Colonic mucosa (tissue), 4 donors: Measurements from ENCODE around the gene TAB2. TPM values are rescaled to one million over a fixed set of nuclear protein-coding genes. Genes with fewer than 3 reads are reported as not detected.
"Not testable (repeated sequence)": the region's sequence is repeated elsewhere in the genome, so short reads cannot be mapped to it uniquely, and the experiment has no call there.

Experiments used
- DNase-seq: peaks from one replicate; pipeline ENCODE4 v3.0.0-alpha.2; 2020
- H3K27ac ChIP-seq: fragments of 200-600 bp; one replicate; pipeline ENCODE4 v1.8.0; 2021
- H3K27me3 ChIP-seq: fragments of 200-600 bp; one replicate; pipeline ENCODE4 v1.8.0; 2021
- H3K36me3 ChIP-seq: fragments of 200-600 bp; one replicate; pipeline ENCODE4 v1.8.0; 2021
- H3K4me1 ChIP-seq: fragments of 200-600 bp; one replicate; pipeline ENCODE4 v1.8.0; 2021; ENCODE audit warnings: mild to moderate bottlenecking
- H3K4me3 ChIP-seq: fragments of 200-600 bp; one replicate; pipeline ENCODE4 v1.8.0; 2021
- H3K9ac ChIP-seq, 2 donors: one replicate each; pipeline ENCODE4 v1.7.0; 2013; ENCODE audit warnings: control low read depth in 2 of 2, low read depth in 2 of 2, low read length in 2 of 2
- H3K9me3 ChIP-seq: fragments of 200-600 bp; one replicate; pipeline ENCODE4 v1.8.0; 2021
- intact Hi-C: fragments of 100-400 bp; cut with DNase I; formaldehyde crosslinking; loops from one replicate; pipeline ENCODE4 v1.14.1; 2022
- total RNA-seq, 2 donors: library from RNA; stranded (reverse); fragmentation: NEBNext Ultra II Directional in 1 of 2; extraction: Animal tissue kit (Norgen Biotek cat#: 25700) in 1 of 2; gene quantifications; one replicate each; pipeline ENCODE4 v1.2.1, GENCODE V29; 2021
- TF ChIP-seq, protein P1 (sequence below): fragments of 200-600 bp; IDR thresholded peaks from one replicate; pipeline ENCODE4 v1.8.0; 2022; ENCODE audit warnings: antibody characterized with exemption, mild to moderate bottlenecking
- donor health status: healthy.
- donor health status: DM: no; HTN: no; CAD: no.
- donor health status: DM: no; HTN: no; CAD: no.

Gene TAB2
- total RNA-seq, 2 donors from 2014 or later, result 36.7 to 81.3 TPM

DNA sequence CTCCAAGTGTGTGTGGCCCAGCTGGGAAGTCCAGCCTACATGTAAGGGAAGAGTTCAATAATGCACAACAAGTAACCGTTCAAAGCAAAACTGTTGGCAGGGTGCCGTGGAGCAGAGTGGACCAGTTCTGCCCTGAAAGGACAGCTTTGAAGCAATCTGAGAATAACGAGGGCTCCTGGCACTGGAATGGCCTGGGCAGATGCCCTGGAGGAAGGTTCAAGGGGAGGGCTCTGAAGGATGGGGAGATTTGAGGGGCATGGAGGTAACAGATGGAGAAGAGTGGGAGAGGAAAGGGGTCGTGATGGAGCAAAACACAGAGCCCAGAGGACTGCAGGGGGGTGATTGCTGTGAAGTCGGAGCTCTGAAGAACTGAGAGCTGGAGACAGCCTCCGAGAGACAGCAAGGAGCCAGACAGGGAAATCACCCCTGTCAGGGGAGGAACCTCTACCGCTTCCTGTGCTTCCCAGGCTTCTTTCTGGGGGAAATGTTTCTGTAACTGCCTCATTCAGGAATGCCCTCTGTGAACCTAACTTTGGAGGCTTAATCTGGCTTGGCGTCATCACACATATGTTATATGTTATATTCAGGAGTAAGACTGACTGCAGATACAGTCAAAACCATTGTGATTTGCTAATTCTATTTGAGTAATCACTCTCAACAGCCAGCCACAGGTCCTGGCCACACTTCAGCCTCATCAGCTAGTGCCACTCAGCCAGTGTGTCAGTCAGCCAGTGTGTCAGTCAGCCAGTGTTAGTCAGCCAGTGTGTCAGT, 126.1 kb downstream of the TAB2 start:
- Histone ChIP-seq H3K9me3 (no peaks in the 10 kb centered on the region), H3K4me3 (no peak overlapping the region), H3K27me3 (no peaks in the 10 kb centered on the region), H3K9ac (no peak overlapping the region), H3K4me1 (no peaks in the 10 kb centered on the region), H3K27ac (no peak overlapping the region), H3K36me3 (no peaks in the 10 kb centered on the region)
- intact Hi-C loops, result no loop called here
- DNase-seq, result no peak
- TF ChIP-seq, protein P1, sequence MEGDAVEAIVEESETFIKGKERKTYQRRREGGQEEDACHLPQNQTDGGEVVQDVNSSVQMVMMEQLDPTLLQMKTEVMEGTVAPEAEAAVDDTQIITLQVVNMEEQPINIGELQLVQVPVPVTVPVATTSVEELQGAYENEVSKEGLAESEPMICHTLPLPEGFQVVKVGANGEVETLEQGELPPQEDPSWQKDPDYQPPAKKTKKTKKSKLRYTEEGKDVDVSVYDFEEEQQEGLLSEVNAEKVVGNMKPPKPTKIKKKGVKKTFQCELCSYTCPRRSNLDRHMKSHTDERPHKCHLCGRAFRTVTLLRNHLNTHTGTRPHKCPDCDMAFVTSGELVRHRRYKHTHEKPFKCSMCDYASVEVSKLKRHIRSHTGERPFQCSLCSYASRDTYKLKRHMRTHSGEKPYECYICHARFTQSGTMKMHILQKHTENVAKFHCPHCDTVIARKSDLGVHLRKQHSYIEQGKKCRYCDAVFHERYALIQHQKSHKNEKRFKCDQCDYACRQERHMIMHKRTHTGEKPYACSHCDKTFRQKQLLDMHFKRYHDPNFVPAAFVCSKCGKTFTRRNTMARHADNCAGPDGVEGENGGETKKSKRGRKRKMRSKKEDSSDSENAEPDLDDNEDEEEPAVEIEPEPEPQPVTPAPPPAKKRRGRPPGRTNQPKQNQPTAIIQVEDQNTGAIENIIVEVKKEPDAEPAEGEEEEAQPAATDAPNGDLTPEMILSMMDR, result no peak

DNA sequence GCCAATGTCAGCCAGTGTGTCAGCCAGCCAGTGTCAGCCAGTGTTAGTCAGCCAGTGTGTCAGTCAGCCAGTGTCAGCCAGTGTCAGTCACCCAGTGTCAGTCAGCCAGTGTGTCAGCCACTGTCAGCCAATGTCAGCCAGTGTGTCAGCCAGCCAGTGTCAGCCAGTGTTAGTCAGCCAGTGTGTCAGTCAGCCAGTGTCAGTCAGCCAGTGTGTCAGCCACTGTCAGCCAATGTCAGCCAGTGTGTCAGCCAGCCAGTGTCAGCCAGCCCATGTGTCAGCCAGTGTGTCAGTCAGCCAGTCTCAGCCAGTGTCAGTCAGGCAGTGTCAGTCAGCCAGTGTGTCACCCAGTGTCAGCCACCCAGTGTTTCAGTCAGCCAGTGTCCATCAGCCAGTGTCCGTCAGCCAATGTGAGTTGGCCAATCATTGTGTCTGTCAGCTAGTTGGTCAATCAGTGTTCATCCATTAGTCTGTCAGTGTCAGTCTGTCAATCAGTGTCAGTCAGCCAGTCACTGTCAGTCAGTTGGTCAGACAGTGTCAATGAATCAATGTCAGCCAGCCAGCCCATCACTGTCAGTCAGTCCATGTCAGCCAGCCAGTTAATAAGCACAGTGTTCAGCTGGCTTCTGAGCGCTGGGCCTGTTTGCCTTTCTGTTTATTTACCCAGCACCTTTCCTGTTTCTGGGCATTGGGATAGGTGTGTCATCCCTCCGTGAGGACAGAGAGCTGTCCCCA, 127.0 kb downstream of the TAB2 start:
- intact Hi-C loops, H3K27ac ChIP-seq, H3K9me3 ChIP-seq, DNase-seq, H3K36me3 ChIP-seq, H3K27me3 ChIP-seq, H3K4me1 ChIP-seq, H3K4me3 ChIP-seq, H3K9ac ChIP-seq: not testable (repeated sequence)

DNA sequence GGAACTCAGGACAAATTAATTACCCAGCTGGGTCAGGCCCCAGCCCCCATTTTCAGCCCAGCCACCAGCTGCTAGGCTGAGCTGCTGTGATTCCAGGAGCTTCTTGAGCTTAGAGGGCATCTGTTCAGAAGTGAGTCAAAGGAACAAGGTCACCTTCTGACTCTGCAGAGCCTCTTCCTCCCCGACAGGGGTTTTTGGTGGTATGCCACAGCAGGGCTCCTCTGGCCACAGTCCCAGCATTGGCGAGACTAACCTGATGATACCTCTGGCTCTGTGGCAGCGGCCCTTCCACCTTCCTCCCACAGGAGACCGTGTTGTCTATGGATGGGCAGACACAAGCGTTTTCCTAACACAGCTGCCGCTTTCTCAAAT, 127.6 kb downstream of the TAB2 start:
- intact Hi-C loops, result no loop called here
- TF ChIP-seq, protein P1, result no peak
- no peak overlapping the region for H3K27ac ChIP-seq
- H3K9ac ChIP-seq, result no peak overlapping the region
- peaks cover 1% of the 10 kb centered on the region for H3K4me1 ChIP-seq
- H3K27me3 ChIP-seq, result no peaks in the 10 kb centered on the region
- no peaks in the 10 kb centered on the region for H3K36me3 ChIP-seq
- no peaks in the 10 kb centered on the region for H3K9me3 ChIP-seq
- DNase-seq, result no peak
- H3K4me3 ChIP-seq, result no peak overlapping the region

DNA sequence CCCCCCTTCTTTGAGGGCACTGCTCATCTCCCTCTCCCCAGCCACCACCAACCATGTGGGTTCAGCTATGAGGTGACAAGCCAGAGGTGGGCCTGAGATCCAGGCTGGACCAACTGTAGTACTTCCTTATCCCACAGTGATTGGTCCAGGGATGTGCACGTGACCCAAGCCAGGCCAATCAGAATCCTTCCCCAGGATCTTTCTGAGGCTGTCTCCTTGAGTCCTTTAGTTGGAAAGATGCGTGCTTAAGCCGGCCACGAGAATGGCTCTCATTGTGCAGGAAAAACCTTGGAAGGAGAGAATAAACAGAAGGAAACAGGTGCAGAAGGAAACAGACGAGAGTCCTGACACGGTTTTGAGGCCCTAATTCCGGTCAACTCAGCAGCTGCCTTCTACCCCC, 128.1 kb downstream of the TAB2 start:
- no peaks in the 10 kb centered on the region for H3K36me3 ChIP-seq
- H3K4me1 ChIP-seq, result peaks cover 6% of the 10 kb centered on the region
- H3K27ac ChIP-seq, result no peak overlapping the region
- no peaks in the 10 kb centered on the region for H3K9me3 ChIP-seq
- intact Hi-C loops, result no loop called here
- H3K4me3 ChIP-seq, result no peak overlapping the region
- no peak overlapping the region for H3K9ac ChIP-seq
- TF ChIP-seq, protein P1, result no peak
- no peaks in the 10 kb centered on the region for H3K27me3 ChIP-seq
- no peak for DNase-seq

DNA sequence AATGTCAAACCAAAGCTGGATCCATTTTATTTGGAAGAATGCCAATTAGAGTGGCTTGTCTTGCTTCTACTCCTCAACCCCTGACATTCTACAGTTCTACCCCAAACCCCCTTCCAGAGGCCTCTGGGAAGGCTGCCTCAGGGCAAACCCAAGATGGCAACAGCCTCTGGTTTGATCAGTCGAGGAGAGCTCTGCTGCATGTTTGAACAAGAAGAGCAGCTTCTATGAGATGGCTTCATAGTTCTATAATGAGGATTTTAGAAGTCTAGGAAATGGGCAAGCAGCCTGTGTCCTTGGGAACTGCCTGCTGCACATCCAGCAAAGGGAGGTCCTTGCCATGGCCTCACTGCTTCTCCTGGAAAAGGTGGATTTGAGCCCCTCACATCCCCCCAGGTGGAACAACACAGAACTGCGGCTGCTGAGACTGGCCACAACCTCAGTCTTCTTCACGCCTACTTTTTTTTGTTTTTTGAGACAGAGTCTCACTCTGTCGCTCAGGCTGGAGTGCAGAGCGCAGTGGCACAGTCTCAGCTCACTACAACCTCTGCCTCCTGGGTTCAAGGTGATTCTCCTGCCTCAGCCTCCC, 129.4 kb downstream of the TAB2 start:
- Histone ChIP-seq H3K27ac (no peak overlapping the region), H3K9ac (no peak overlapping the region), H3K9me3 (no peaks in the 10 kb centered on the region), H3K4me1 (peaks cover 12% of the 10 kb centered on the region), H3K4me3 (no peak overlapping the region), H3K36me3 (no peaks in the 10 kb centered on the region), H3K27me3 (no peaks in the 10 kb centered on the region)
- TF ChIP-seq, protein P1, result no peak
- no peak for DNase-seq
- intact Hi-C loops, result no loop called here
